Activated CD4-positive, alpha-beta T cell treated with anti-CD3 and anti-CD28 coated beads, Interleukin-2, amount 50 U/mL, for 24 hours (primary cell): ENCODE data around the gene TBC1D1.

Source experiments
- DNase-seq, 2 donors: peaks; one replicate each; pipeline ENCODE4 v3.0.0-alpha.2; 2020; ENCODE audit warnings: low read depth in 1 of 2, low spot score in 1 of 2

TBC1D1 gene

DNA sequence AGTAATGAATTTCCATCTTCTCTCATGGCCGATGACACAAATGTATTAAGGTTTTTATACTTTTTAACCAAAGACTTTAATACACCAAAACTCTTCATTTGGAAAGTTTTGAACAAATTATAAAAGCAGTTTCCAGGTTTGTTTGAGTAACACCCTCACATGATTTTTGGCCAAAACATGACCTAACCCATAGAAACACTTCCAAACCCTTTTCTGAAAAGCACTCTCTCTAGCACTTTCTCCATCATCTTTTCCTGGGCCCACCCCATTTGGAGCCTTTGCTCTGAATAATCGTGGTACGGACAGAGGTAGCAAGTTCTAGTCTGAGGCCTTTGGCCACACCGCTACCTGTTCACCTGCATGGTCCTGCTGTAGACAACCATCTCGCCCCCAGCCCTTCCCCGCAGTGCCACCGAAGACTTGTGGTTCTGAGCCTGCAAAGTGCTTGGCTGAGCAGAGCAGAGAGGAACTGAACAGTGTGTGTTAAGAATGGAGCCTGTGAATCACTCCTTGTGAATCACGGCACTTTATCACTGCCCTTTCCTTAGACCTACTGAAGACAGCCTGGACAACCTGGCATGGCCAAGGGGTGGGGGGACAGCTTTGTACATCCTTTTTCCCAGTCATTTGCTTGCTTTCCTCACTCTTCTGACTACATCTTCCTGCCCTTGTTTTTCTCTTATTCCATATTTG is 251.1 kb downstream of the TBC1D1 start:
- no peak for DNase-seq

DNA sequence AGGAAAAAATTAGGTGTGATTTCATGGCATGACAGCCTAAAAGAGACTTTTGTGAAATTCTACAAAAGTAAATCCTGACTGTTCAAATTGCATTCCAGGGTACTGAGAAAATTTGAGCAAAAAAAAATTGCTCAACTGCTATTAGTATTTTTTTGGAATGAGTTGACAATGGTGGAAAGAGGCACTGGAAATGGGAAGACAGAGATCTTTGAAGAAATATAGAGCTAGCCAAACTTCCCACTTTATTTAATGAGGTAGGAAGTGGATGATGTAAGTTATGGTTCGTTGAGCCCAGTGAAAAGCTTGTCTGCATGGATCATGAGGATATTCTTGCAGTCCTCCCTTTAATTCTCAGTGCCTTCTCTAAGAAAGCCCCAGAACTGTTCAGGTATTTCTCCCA is 253.1 kb downstream of the TBC1D1 start:
- no peak for DNase-seq

DNA sequence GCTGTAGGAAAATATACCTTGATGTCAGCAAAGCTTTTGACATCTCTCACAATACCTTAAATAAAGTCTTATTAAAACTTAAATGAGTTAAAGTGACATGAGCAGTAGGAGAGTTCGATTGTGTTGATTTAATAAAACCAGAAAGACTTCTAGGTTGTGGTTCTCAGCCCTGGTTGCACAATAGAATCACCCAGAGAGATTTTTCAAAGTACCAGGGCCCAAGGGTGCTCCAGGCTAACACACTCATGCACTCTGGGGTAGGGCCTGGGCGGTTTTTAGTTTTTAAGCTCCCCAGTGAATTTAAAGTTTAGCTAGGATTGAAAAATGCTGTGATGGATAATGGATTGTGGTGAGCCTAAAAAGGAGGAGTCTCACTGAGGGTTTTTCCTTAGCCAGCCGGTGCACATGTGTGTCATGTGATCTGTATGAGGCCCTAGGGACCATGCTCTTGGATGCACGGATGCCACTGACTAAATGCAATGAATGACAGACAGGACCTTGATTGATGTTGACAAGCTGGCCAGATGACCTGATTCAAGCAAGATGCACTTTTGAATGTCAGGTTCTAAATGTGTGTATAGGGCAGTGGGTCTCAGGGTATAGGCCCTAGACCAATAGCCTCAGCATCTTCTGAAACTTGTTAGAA is 254.3 kb downstream of the TBC1D1 start:
- no peak for DNase-seq

DNA sequence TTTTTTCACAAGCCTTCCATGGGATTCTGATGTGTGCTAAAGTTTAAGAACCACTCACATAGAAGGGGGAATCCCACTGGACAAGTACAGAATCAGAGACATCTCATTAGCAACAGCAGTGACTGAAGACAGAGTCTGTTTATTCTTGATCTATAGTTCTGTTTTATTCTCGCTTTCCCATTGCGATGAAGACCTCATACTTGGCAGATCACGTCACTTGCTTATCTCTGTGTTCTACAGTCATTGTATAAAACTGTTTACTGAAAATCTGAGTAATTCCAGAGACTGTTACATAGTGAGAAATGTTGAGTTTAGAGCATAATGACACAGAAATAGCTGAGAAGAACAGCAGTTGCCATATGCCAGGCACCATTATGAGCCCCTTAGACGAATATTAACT is 254.9 kb downstream of the TBC1D1 start:
- no peak for DNase-seq

DNA sequence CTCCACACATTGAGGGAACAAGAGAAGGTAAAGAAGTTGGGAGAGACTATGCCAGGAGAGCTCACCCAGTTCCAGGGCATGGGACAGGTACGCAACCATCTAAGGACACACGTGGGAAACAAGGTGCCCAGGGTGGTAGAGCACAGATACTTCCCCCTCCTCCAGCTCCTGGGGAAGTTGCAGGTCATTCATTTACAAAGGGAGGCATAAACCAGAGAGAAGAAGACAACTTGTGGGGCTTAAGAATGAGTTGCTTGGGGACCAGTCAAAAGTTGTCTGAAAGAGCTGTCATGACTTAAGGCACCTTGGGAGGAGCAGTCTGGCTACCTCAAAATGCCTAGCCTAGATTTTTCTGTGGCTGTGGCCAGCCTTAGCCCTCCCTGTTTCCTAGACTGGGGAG is 255.5 kb downstream of the TBC1D1 start:
- no peak for DNase-seq

DNA sequence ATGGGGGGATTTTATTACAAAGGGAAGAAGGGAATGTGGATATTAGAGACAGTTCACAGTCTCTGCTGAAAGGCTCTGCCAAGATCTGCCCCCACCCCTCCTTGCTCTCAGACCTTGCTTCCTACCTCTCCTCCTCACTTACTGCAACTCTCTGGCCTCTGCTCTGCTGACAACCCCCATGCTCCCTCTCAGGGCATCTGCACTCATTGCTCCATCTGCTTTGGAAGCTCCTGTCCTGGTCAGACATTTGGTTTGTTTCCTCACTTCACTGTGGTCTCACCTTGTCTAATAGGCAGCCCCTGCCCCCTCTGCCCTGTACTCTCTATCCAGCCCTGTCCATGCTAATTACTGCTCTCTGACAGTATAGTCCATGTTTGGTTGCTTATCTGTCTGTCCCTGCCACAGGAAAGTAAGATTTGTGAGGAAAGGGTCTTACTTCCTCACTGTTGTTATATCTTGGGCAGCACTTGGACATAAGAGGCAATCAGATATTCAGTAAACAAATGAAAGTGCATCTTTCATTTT is 258.6 kb downstream of the TBC1D1 start:
- no peak for DNase-seq

DNA sequence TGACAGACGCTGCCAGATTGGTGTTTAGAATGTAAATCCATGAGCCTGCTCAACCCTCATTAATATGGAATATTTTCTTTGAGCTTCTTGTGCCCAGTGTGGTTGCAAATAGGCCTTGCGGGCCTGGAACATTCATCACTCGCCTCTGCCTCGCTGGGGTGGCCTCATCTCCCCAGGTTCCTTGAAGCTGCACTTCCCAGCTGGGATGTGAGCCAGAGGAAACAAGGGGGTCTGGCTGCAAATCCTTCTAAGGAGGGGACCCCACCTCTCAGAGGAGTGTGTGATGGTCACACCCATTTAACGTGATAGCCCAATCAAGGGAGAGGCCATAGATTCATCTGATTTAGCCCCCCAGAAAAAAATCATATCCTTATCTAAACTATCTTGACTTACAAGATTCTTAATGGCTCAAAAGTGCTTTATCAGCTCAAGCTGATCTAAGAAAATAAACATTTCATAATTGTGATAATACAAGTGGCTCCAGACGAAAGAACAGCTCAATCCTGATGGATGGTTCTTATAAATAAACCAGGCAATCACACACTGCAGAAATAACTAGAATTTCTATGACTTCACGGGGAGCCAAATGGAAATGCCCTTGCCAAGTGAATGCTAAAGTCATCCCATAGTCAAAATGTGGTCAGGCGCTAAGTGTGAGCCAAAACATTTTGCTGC is 259.2 kb downstream of the TBC1D1 start:
- DNase-seq: no peak

DNA sequence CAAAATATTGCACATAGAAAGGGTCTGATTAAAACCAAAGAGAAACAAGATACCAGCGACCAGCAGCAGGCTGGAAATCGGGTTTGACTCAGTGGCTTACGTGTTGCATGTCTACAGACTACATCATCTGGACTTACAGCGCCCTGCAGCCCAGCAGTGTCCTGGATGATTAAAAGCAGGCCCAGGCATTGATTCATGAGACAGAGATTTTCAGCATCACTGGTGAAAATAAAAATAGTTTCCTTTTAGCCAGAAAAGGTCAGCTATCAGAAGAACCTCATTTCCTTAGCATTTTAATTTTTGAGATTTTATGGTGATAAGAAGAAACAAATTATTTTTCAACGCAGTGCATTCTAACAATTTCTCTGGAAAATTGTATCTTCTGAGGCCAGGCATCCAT is 259.9 kb downstream of the TBC1D1 start:
- no peak for DNase-seq

DNA sequence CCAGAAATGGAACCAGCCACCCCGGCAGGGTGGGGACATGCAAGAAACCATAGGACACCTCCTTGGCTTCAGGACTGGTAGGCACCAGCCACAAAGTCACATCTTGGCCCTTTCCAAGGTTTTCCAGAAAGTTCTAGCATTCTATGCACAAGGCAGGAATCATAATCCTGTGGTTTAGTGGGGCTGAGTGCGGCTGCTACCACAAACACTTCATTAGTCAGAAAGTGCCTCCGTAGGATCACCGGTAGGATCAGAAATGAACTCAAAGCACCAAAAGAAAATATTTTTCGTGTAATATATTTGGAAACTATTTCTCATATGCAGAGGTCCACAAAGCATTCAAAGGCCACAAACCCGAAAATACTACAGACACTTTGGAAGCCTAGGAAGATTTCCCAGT is 261.0 kb downstream of the TBC1D1 start:
- no peak for DNase-seq

DNA sequence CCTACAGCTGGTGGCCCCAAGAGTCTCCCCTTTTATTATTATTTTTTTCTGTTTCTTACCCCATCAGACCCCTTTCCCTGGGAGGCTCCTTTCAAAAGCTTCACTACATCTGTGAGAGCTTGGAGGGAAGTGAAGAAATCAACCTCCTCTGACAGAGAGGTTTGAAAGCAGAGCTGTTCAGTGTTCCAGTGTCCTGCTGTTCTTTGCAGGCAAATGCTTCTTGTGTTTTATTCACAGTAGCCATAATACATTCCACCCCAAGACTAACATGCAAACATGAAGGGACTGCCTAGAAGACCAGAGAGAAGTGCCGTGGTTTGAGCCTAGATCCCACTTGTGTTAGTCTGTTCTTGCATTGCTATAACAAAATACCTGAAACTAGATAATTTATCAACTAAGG is 261.4 kb downstream of the TBC1D1 start:
- DNase-seq: no peak

DNA sequence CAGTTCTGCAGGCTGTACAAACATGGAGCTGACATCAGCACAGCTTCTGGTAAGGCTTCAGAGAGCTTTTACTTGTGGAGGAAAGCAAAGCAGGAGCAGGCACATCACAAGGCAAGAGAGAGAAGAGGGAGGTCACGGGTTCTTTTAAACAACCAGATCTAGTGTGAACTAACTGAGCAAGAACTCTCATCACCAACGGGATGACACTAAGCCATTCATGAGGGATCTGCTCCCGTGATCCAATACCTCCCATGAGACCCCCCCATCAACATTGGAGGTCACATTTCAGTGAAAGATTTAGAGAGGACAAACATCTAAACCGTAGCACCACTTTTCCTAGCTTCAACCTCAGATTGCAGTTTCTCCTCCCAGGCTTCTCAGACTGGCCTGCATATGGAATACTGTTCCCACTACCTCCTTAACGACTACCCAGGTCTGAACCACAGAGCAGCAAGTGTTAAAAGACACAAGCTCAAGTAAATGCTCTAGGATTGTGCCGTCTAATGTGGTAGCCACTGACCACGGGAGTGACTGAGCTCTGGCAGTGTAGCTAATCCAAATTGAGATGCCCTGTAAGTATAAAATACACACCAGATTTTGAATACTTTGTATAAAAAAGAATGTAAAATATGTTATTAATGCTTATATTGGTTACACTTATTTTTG is 262.0 kb downstream of the TBC1D1 start:
- DNase-seq: no peak

DNA sequence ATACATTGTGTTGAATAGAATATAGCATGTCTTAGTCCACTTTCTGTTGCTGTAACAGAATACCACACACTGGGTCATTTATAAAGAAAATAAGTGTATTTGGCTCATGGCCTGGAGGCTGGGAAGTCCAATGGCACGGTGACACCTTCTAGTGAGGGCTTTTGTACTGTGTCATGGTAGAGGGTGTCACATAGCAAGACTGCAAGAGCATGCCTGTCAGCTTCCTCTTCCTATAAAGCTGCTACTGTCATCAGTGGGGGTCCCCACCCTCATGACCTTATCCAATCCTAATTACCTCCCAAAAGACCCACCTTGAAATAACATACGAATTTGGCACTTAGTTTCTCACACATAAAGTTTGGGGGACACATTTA is 262.5 kb downstream of the TBC1D1 start:
- DNase-seq: no peak

DNA sequence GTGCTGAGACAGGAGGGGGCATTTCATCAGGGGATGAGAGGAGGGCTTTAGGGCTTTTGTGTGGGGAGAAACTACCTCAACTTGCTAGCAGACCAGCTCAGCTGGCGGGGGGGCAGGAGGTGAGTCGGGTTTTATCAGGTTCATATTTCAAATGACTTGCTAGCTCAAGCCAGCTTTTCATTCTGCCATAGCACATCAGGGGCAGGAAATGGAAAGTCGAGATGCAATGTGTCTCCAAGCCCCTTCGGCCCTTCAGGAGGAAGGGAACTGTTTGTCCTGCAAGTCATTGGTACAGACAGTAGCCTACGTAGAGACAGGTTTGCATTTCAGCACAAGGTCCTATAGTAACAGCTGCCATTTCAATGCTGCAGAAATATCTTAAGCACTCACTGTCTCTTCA is 263.4 kb downstream of the TBC1D1 start:
- no peak for DNase-seq

DNA sequence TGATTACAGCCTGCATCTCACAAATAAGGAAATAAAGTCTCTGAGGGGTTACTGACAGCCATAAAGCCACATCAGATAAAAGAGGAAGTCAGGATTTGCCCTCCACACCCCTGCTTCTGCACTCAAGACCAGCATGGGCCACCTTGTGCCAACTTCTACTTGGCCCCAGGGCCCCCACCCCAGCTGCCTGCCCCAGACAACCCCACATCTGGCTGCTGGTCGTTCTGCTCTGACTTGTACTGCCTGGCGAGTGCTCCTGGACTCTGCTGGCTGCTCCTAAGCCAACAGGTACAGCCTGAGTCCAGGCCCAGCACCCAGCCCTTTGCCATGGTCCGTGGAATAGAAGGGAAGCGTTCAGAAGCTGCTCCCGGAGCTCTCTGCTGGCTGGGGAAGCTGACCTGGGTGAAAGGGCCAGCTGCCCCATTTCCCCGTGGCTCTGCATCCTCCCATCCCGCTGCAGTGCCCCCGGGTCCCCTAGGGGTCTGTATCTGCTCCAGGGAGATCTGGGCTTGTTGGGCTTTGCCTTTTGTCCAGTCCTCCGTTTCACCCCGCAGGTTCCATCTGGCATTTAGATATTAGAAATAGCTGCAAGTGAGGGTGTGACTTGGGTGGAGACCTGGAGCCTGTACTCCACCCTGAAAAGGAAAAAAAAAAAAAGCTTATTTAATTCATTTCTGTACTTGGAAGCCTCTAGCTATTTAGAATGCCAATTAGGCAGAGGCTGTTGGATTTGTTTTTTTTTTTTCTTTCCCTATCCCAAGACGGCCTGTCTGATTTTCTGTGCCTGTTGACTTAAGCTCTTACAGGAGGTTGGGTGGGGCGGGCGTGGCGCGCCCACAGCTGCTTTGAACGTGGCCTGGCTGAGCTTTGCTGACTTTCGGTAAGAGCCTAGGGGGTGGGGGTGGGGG is 264.1 kb downstream of the TBC1D1 start:
- no peak for DNase-seq

DNA sequence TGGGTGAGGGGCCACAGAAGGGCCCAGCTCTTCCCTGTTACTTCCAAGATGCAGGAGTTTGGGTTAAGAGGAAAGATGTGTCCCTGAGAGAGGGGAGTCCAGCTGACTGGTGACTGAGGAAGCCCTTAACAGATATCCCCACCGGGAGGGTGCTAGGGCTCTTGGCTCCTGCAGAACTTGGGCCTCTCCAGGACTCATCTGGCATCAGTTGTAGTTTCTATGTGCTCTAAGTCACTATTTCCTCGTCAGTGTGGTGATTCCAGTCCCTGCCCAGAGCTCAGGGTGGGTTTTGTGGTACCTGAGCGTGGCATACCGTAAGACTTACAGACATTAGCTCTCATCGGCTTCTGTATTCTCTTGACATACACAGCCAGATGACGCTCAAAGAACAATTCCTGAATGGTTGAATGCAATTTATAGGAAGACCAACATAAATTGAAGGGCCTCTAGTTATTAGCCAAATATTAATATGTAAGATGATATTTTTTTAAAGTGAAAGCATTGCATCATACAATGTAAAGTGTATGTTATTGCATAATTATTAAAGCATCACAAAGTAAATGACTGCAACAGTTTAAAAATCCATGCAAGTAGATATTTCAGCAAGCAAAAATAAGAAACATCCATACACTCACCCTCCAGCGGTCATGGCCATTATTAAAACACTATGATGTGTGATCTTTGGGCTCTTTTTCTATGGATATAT is 264.9 kb downstream of the TBC1D1 start:
- DNase-seq: no peak

DNA sequence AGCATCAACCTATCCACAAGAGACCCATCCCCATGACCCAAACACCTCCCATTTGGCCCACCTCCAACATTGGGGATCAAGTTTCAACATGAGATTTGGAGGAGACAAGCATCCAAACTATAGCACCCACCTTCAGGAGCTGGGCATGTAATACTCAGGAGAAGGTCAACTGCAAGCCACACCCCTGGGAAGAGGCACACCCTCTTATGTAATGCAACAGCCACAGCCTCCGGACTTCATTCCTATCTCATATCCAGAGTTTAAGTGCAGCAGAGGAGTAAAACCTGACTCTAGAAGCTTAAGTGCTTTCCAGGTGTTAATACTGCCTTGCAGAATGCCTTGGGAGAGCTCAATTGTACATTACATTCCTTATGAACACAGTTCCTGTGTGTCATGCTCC is 266.7 kb downstream of the TBC1D1 start:
- no peak for DNase-seq

DNA sequence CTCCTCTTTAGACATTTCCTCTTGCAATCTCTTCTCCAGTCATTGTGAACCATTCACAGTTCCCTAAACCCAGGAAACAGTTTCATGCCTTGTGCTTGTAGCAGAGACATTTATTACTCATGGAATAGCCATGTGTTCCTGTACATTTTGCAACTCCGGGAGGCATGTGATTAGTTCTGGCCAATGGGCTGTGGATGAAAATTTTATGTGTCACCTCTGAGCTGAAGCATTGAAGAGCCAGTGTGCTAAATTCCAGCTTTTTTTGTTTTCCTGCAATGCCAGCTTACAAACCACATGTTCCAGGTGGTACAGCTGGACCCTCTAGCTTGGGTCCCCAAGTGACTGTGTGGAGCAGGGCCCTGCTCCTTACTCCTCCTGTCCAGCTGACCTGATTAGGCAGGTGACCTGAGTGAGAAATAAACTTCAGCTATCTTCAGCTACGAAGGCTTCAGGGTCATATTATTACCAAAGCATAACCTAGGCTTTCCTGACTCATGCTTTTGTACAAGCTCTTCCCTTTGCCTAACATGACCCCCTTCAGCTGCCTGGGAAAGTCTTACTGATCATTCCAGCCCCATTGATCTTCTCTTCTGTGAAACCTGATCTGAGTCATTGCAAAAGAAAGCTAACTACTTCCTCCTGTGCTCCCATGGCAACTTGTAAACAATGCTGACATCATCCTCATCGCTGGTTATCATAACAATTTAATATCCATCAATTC is 269.8 kb downstream of the TBC1D1 start:
- peak in 1 of 2 donors; percentile 68 for DNase-seq

DNA sequence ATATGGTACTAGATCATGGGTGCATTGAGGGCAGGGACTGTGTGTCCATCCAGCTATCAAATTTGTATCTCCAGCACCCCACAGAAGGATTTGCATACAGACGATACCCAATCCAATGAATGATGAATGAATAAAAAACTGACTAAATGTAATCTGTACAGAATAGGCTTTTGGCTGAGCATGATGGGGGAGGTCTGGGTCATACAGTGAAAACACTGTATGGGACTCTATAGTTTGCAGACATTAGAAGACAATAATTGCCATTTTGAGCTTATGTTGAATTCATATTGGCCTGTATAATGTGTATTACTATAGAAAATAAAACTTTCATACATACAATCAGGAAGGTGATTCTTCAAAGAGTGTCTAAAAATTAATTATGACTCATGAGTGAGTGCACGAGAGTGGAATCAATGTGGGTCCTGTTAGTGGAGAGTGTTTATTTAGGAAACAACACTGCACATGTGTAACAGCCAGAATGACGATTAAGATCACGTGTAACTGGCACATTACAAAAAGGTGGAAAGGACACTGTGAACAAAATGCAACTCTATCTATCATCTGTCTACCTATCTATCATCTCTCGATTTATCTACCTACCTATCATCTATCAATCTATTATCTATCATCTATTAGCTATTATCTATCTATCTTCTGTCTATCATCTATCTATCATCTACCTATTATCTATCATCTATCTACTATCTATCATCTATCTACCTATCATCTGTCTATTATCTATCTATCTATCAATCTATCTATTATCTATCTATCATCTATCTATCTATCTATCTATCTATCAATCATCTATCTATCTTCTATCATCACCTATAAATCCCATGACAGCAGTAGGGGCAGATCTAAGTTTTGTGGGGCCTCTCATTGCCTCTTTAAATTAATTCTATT is 270.6 kb downstream of the TBC1D1 start:
- no peak for DNase-seq
